ENCODE measurements around the gene KLHL6.

DNA sequence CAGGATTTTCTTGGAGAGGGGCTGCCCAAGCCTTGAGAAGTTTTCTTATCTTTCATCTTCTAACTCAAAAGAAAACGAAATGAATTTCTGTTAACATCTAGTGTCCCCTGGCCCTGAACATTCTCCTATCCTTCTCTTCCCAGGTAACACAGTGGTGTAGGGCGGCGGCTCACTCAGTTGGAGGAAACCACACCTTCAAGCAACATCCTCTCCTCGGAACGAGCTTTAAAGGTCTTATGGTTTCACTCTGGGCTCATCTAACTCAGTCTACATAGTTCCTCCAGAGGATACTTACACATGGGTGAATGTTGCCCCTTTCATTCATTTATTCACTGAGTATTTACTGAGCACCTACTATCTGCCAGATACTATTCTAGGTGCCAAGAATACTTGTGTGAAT, 31.0 kb upstream of the KLHL6 start:
- TF ChIP-seq, protein P1, sequence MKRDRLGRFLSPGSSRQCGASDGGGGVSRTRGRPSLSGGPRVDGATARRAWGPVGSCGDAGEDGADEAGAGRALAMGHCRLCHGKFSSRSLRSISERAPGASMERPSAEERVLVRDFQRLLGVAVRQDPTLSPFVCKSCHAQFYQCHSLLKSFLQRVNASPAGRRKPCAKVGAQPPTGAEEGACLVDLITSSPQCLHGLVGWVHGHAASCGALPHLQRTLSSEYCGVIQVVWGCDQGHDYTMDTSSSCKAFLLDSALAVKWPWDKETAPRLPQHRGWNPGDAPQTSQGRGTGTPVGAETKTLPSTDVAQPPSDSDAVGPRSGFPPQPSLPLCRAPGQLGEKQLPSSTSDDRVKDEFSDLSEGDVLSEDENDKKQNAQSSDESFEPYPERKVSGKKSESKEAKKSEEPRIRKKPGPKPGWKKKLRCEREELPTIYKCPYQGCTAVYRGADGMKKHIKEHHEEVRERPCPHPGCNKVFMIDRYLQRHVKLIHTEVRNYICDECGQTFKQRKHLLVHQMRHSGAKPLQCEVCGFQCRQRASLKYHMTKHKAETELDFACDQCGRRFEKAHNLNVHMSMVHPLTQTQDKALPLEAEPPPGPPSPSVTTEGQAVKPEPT (CRISPR knock-in tag; IDR thresholded peaks at IDR 0.05; ENCODE audit: low read depth) = no peak
- TF ChIP-seq, protein P2, sequence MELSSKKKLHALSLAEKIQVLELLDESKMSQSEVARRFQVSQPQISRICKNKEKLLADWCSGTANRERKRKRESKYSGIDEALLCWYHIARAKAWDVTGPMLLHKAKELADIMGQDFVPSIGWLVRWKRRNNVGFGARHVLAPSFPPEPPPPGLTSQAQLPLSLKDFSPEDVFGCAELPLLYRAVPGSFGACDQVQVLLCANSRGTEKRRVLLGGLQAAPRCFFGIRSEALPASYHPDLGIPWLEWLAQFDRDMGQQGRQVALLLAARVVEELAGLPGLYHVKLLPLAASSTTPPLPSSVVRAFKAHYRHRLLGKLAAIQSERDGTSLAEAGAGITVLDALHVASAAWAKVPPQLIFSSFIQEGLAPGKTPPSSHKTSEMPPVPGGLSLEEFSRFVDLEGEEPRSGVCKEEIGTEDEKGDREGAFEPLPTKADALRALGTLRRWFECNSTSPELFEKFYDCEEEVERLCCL (CRISPR knock-in tag; IDR thresholded peaks at IDR 0.05; ENCODE audit: borderline replicate concordance) = no peak
- TF ChIP-seq SRSF9 (IDR thresholded peaks at IDR 0.05; ENCODE audit: borderline replicate concordance, insufficient read depth, low read depth, low read length, poor library complexity, severe bottlenecking) = no peak
- TF ChIP-seq ZBTB21 (CRISPR knock-in tag; IDR thresholded peaks at IDR 0.05) = no peak
- no peak for TF ChIP-seq ZNF317 (CRISPR knock-in tag; IDR thresholded peaks at IDR 0.05)
- no peak for TF ChIP-seq CHD2 (IDR thresholded peaks at IDR 0.05; ENCODE audit: low read depth, low read length)
- TF ChIP-seq POLR2AphosphoS2 (IDR thresholded peaks at IDR 0.05; ENCODE audit: low read depth, low read length) = no peak
- TF ChIP-seq, protein P3, sequence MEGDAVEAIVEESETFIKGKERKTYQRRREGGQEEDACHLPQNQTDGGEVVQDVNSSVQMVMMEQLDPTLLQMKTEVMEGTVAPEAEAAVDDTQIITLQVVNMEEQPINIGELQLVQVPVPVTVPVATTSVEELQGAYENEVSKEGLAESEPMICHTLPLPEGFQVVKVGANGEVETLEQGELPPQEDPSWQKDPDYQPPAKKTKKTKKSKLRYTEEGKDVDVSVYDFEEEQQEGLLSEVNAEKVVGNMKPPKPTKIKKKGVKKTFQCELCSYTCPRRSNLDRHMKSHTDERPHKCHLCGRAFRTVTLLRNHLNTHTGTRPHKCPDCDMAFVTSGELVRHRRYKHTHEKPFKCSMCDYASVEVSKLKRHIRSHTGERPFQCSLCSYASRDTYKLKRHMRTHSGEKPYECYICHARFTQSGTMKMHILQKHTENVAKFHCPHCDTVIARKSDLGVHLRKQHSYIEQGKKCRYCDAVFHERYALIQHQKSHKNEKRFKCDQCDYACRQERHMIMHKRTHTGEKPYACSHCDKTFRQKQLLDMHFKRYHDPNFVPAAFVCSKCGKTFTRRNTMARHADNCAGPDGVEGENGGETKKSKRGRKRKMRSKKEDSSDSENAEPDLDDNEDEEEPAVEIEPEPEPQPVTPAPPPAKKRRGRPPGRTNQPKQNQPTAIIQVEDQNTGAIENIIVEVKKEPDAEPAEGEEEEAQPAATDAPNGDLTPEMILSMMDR (CRISPR knock-in tag; IDR thresholded peaks at IDR 0.05) = no peak
- TF ChIP-seq POLR2A (IDR thresholded peaks at IDR 0.05; ENCODE audit: insufficient read depth in 1 of 2, low read depth in 2 of 2, low read length in 2 of 2) = no peak

All from HepG2 (cell line).